Measurements from ENCODE around the gene ANKRD11.

DNA sequence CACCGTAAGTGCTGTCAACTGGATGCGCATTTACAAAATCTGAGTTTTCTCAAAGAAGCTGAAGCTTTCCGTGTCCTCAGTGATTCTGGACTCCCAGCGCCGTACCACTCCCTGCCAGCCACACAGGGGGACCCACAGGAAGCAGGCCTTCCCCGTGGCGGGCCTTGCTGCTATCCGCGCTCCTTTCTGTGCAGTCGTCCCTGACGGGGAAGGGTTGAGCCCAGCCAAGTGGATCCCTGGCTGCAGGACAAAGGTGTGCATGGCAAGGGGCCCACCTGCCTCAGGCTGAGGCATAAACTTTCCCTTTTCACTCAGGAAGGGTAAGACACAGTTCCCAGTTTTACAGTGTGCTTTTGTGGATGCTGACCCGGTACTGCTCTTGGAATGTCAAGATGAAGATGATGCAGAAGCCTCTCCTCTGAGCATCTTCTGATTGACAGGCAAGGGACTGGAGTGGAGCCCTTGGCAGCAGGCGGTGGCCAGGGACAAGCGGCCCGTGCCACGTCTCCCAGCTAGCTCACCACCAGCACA, 93.0 kb downstream of the ANKRD11 start:
- TF ChIP-seq, protein P1, sequence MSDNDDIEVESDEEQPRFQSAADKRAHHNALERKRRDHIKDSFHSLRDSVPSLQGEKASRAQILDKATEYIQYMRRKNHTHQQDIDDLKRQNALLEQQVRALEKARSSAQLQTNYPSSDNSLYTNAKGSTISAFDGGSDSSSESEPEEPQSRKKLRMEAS (IDR thresholded peaks at IDR 0.05; ENCODE audit: insufficient read depth, insufficient read length): no peak
- TF ChIP-seq POLR2A (IDR thresholded peaks at IDR 0.05; ENCODE audit: low read depth, low read length) (no peak), EZH2 (IDR thresholded peaks at IDR 0.05; ENCODE audit: borderline replicate concordance, low read depth, low read length, severe bottlenecking) (no peak), POLR2AphosphoS5 (IDR thresholded peaks at IDR 0.05; ENCODE audit: insufficient read depth, low read depth, low read length) (no peak)
